Measurements from ENCODE around the gene CCT8L2. TPM values are rescaled to one million over a fixed set of nuclear protein-coding genes. Genes with fewer than 3 reads are reported as not detected.
"Not testable (repeated sequence)": the region's sequence is repeated elsewhere in the genome, so short reads cannot be mapped to it uniquely, and the experiment has no call there.

Gene CCT8L2
- total and polyA plus RNA-seq, 7 donors, result 0.04 TPM; not detected in 6

DNA sequence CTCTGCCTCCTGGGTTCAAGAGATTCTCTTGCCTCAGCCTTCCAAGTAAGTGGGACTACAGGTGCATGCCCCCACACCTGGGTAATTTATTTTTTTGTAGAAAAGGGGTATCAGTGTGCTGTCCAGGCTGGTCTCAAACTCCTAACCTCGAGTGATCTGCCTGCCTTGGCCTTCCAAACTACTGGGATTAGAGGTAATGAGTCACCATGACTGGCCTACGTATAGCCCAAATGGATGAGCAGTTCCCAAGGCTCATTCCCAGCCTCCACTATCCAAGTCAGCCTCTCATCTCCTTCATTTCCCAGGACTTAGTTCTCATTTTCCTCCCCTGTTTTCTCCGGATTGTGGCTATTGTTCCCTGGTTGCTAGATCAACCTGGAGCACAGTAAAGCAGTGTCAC, 5.6 kb downstream of the CCT8L2 start:
- Histone ChIP-seq H3K4me3 (no peak overlapping the region), H3K4me1 (no peaks in the 10 kb centered on the region), H3K27ac (no peak overlapping the region), H3K36me3 (ENCODE audit: insufficient read depth in 1 of 2, low read depth in 1 of 2) (no peaks in the 10 kb centered on the region), H3K9me3 (no peaks in the 10 kb centered on the region), H3K27me3 (ENCODE audit: insufficient read depth in 3 of 3, low read length in 2 of 3) (no peaks in the 10 kb centered on the region)
- intact Hi-C loops (cut with DNase I), result no loop called here
- DNase-seq (no peak), ATAC-seq (no peak)
- TF ChIP-seq, protein P1, sequence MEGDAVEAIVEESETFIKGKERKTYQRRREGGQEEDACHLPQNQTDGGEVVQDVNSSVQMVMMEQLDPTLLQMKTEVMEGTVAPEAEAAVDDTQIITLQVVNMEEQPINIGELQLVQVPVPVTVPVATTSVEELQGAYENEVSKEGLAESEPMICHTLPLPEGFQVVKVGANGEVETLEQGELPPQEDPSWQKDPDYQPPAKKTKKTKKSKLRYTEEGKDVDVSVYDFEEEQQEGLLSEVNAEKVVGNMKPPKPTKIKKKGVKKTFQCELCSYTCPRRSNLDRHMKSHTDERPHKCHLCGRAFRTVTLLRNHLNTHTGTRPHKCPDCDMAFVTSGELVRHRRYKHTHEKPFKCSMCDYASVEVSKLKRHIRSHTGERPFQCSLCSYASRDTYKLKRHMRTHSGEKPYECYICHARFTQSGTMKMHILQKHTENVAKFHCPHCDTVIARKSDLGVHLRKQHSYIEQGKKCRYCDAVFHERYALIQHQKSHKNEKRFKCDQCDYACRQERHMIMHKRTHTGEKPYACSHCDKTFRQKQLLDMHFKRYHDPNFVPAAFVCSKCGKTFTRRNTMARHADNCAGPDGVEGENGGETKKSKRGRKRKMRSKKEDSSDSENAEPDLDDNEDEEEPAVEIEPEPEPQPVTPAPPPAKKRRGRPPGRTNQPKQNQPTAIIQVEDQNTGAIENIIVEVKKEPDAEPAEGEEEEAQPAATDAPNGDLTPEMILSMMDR (IDR thresholded peaks at IDR 0.05), result no peak
- WGBS, 3 donors, result 52 to 65% (median 55%) methylated on average over 3 of the region's 3 CpGs

DNA sequence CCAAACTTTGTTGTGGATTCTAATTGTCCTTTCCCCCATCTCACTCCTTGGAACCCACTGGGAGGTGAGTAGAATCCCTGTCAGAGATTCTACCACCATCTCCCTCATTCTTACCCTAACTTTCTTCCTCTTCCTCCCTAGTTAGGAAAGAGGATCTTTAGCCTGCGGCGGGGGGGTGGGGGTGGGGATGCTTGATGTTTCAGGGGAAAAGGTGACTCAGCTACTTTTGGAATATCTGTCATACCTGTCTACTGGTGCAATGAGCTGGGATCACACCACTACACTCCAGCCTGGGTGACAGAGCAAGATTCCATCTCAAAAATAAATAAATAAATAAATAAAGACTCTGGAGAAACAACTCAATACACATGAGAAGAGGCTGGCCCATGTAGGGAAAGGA, 6.4 kb downstream of the CCT8L2 start:
- WGBS, 3 donors, result 79 to 90% (median 81%) methylated on average over 2 of the region's 2 CpGs
- Histone ChIP-seq H3K27me3 (ENCODE audit: insufficient read depth in 3 of 3, low read length in 2 of 3) (no peaks in the 10 kb centered on the region), H3K9me3 (no peaks in the 10 kb centered on the region), H3K27ac (no peak overlapping the region), H3K4me1 (no peaks in the 10 kb centered on the region), H3K4me3 (no peak overlapping the region), H3K36me3 (ENCODE audit: insufficient read depth in 1 of 2, low read depth in 1 of 2) (no peaks in the 10 kb centered on the region)
- intact Hi-C loops (cut with DNase I), result no loop called here
- ATAC-seq (no peak), DNase-seq (no peak)
- TF ChIP-seq, protein P1 (IDR thresholded peaks at IDR 0.05), result no peak

- H3K4me3 ChIP-seq; ATAC-seq; intact Hi-C loops (cut with DNase I); H3K27ac ChIP-seq; DNase-seq; H3K9me3 ChIP-seq; H3K4me1 ChIP-seq; H3K36me3 ChIP-seq (ENCODE audit: insufficient read depth in 1 of 2, low read depth in 1 of 2); H3K27me3 ChIP-seq (ENCODE audit: insufficient read depth in 3 of 3, low read length in 2 of 3): not testable (repeated sequence)
- 74 to 88% (median 75%) methylated on average over 1 of the region's 2 CpGs for WGBS, 3 donors
Observed at GRCh38 chr22:16580872-16581271, 11.7 kb downstream of the CCT8L2 start.

DNA sequence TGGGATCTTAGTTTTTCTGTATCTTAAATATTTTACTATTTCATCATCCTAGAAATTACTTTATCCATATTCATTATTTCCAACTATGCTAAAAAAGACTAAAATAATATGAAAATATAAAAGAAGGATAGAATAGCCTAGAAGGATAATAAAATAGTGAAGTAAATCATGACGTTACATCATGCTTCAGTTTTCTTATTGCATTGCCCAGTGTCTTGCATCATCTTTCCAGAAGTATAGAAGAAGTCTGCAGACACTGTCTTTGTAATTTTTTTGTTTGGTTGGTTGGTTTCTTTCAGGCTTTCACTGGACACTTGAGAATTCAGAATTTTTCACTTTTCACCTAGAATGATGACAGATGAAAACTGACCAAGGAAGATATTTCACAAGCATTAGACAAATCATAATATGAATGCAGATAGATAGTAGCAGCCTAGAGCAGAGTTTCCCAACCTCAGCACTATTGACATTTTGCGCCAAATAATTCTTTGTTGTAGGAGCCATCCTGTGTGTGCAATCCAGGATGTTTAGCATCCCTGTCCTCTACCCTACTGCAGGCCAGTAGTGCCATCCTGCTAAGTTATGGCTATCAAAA, 23.3 kb downstream of the CCT8L2 start:
- DNase-seq; H3K36me3 ChIP-seq (ENCODE audit: insufficient read depth in 1 of 2, low read depth in 1 of 2); H3K27ac ChIP-seq: not testable (repeated sequence)

GRCh38 chr22:16568425-16568758, 24.2 kb downstream of the CCT8L2 start:
- intact Hi-C loops (cut with DNase I), result no loop called here
- Histone ChIP-seq H3K36me3 (ENCODE audit: insufficient read depth in 1 of 2, low read depth in 1 of 2) (no peaks in the 10 kb centered on the region), H3K4me1 (no peaks in the 10 kb centered on the region), H3K27ac (no peak overlapping the region), H3K9me3 (no peaks in the 10 kb centered on the region), H3K27me3 (ENCODE audit: insufficient read depth in 3 of 3, low read length in 2 of 3) (no peaks in the 10 kb centered on the region), H3K4me3 (no peak overlapping the region)
- ATAC-seq (no peak), DNase-seq (no peak)
- TF ChIP-seq, protein P1 (IDR thresholded peaks at IDR 0.05), result no peak
- WGBS, 3 donors, result 77 to 81% (median 78%) methylated on average over 6 of the region's 6 CpGs

More for the DNA sequence above, 23.3 kb downstream of the CCT8L2 start:
- H3K4me3 ChIP-seq; H3K27me3 ChIP-seq (ENCODE audit: insufficient read depth in 3 of 3, low read length in 2 of 3); ATAC-seq; intact Hi-C loops (cut with DNase I); H3K9me3 ChIP-seq; H3K4me1 ChIP-seq: not testable (repeated sequence)
- 78 to 82% (median 79%) methylated on average over 2 of the region's 2 CpGs for WGBS, 3 donors

- H3K9me3 ChIP-seq; H3K4me3 ChIP-seq; H3K27ac ChIP-seq; H3K36me3 ChIP-seq (ENCODE audit: insufficient read depth in 1 of 2, low read depth in 1 of 2); ATAC-seq; intact Hi-C loops (cut with DNase I); H3K4me1 ChIP-seq; H3K27me3 ChIP-seq (ENCODE audit: insufficient read depth in 3 of 3, low read length in 2 of 3): not testable (repeated sequence)
- DNase-seq, result peak in 1 of 2 donors; percentile 53
- WGBS, 3 donors, result 38 to 61% (median 39%) methylated on average over 11 to 13 of the region's 13 CpGs
Observed at GRCh38 chr22:16567617-16568424, 24.8 kb downstream of the CCT8L2 start.

DNA sequence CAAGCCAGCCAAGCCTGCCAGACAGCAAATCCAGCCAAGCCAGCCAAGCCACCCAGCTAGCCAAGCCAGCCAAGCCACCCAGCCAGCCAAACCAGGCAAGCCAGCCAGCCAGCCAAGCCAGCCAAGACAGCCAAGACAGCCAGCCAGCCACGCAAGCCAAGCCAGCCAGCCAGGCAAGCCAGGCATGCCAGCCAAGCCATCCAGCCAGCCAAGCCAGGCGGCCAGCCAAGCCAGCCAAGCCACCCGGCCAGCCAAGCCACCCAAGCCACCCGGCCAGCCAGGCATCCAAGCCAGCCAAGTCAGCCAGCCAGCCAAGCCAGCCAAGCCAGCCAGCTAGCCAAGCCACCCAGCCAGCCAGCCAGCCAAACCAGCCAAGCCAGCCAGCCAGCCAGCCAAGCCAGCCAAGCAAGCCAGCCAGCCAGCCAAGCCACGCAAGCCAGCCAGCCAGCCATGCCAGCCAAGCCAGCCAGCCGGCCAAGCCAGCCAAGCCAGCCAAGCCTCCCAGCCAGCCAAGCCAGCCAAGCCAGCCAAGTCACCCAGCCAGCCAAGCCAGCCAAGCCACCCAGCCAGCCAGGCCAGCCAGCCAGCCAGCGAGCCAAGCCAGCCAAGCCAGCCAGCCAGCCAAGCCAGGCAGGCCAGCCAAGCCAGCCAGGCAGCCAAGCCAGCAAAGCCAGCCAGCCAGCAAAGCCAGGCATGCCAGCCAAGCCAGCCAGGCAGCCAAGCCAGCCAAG, 26.0 kb downstream of the CCT8L2 start:
- H3K4me1 ChIP-seq; intact Hi-C loops (cut with DNase I); H3K36me3 ChIP-seq (ENCODE audit: insufficient read depth in 1 of 2, low read depth in 1 of 2); H3K27ac ChIP-seq; H3K9me3 ChIP-seq; H3K4me3 ChIP-seq; H3K27me3 ChIP-seq (ENCODE audit: insufficient read depth in 3 of 3, low read length in 2 of 3); ATAC-seq: not testable (repeated sequence)
- DNase-seq, result peak in 1 of 2 donors; percentile 44
- 26 to 53% (median 37%) methylated on average over 7 of the region's 7 CpGs for WGBS, 3 donors

DNA sequence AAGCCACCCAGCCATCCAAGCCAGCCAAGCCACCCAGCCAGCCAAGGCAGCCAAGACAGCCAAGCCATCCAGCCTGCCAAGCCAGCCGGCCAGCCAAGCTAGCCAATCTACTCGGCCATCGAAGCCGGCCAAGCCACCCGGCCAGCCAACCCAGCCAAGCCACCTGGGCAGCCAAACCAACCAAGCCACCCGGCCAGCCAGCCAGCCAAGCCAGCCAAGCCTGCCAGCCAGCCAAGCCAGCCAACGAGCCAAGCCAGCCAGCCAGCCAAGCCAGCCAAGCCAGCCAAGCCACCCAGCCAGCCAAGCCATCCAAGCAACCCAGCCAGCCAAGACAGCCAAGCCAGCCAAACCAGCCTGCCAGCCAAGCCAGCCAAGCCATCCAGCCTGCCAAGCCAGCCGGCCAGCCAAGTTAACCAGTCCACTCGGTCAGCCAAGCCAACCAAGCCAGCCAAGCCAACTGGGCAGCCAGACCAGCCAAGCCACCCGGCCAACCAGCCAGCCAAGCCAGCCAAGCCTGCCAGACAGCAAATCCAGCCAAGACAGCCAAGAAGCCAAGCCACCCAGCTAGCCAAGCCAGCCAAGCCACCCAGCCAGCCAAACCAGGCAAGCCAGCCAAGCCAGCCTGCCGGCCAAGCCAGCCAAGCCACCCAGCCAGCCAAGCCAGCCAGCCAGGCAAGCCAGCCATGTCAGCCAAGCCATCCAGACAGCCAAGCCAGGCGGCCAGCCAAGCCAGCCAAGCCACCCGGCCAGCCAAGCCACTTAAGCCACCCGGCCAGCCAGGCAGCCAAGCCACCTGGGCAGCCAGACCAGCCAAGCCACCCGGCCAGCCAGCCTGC, 26.8 kb downstream of the CCT8L2 start:
- ATAC-seq; H3K36me3 ChIP-seq (ENCODE audit: insufficient read depth in 1 of 2, low read depth in 1 of 2); H3K9me3 ChIP-seq; intact Hi-C loops (cut with DNase I); H3K4me3 ChIP-seq; H3K4me1 ChIP-seq; H3K27ac ChIP-seq; H3K27me3 ChIP-seq (ENCODE audit: insufficient read depth in 3 of 3, low read length in 2 of 3): not testable (repeated sequence)
- WGBS, 3 donors, result 39 to 65% (median 47%) methylated on average over 14 to 15 of the region's 15 CpGs
- peak in 1 of 2 donors; percentile 47 for DNase-seq

All from psoas muscle (tissue), 8 donors.